GM19438 (cell line): Measurements from ENCODE around the gene TSHZ2.

Experiments
- ATAC-seq: cut with Tn5 transposase; IDR thresholded peaks from one replicate; pipeline ENCODE4 v1.9.1; 2021; ENCODE audit warnings: low read depth; ENCODE audit not compliant: unreplicated experiment

TSHZ2 gene

DNA sequence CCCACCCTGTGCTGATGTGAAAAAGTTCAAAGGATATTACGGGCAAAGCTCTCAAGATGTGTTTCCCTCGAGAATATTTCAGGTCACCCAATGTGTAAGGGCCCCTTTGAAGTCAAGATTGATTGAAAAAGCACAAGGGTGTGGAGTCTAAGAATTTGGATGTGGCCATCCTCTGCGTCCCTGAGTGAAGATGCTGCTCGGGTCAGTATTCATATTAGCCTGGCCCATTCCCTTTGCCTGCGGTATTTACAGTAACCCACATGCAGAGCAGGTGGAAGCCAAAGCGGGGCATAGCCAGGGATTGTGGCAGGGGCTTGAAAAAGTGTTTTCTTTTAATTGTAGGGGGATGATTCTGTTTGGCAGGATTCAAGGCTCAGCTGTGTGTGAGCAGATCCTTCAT is 211.0 kb downstream of the TSHZ2 start:
- no peak for ATAC-seq

DNA sequence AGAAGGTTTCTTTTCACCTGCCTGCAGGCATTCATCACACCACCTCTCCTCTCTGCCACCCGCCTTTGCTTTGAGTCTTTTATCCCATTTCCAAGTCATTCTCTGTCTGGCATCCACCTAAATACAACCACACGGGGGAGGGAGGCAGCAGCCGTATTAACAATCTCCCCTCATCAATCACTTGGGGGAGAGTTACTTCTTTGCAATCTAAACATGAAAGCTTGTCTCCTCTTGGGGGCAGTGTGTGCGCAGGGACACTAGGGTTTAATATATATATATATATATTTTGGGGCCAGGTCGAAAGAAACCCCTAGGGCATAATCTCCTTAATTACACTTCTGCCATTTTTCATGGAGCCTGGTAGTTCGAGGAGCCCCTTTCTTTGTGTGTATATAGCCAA is 214.5 kb downstream of the TSHZ2 start:
- ATAC-seq, result no peak

DNA sequence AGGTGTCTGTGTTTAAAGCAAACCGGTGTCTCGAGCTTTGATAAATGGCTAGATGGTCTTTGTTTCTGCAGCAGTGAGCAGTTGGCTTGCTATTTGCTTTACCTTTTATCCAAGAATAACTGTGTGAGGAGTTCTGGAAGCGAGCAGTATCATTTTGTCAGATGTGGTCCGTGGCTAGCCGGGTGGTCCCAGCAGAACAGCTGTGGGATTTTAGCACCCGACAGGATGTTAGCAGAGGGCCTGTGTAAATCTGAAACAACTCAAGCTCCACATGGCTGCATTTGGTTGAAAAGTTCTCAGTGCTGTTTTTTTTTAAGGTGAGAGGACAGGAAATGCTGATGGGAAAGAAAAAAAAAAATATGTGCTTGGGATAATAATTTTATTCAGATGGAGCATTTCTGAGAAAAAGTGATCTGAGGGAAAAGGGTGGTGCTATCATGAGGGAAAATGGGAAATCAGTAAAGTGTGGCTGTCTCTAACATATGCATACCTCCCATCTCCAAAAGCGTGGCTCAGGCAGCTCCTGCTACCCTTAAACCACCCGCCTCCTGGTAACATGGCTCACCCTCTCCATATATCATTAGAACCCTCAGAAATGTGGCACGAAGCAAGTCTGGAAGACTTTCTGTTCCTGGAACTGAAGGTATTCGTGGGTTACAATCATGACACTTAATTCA is 215.4 kb downstream of the TSHZ2 start:
- peak; percentile 81 for ATAC-seq

DNA sequence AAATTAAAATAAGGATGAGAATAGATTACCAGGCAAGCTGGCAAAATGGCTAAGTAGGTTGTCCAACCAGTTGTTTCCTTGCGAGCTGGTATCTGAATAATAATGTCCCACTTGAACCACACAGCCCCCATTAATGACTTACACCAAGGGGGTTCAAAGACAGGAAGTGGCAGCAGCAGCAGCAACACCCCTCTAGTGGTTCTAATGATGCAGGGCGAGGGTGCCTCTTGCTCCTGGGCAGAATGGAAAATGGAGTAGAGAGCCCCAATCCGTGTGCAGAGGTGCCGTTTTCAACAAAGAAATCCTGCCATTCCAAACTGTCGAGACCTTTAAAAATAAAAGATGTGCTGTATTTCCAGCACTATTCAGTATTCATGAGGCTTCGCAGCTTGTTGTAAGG is 218.1 kb downstream of the TSHZ2 start:
- ATAC-seq, result no peak

DNA sequence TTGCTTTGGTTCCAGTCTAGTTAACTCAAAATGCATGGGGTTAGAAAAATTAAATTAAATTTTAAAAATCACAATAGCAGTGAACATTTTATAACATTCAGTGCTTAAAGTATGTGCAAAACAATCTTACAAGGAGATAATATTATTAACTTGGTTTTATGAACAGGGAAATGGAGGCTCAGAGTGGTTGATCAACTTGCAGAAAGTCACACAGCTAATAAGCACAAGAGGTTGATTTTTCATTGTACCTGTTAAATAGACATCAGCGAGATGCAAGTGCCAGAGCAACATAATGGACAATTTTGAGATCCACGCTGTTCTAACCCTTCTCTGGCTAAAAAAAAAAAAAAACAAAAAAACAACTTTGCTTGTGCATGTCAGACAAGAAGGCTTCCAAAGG is 219.8 kb downstream of the TSHZ2 start:
- no peak for ATAC-seq

DNA sequence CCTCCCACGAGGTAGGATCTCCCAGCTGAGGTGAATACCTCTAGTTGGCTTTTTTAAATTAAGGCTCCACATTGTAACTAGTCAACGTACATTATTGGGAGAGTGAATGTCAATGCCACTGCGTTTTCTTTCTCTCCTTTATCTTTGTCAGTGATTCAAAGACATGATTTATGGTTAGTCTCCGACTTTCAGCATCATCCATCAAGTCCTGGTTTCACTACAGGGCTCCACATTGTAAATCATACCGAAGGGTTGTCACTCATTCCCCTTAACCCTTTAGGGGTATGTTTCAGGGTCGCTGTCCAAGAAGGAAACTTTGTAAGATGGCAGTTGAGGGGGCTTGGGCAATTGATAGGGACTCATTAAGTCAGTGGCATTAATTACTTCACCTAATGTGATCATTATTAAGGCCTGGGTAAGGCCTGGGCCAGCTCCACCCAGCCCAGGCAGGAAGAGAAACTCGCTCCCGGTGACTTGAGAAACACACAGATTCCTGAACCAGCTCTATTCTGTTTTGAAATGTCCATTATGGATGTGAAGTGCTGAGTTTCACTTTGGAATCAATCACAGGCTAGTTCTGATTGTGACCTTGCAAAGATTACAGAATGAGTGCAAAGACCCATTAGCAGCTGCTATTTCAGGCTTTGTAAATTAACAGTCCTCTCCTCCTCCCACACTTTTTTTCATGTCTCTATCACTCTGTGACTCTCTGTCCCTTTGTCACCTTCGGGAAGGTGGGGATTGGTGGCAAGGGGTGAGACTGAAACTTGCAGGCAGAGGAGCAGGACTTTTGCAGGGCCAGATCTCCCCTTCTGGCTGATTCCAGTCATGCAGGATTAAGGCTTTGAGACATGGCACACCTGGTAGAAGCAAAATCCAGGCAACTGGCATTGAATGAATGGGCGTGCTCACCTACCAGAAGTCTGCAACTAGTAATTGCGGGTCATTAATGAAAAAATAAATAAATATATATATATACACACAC is 222.4 kb downstream of the TSHZ2 start:
- no peak for ATAC-seq

DNA sequence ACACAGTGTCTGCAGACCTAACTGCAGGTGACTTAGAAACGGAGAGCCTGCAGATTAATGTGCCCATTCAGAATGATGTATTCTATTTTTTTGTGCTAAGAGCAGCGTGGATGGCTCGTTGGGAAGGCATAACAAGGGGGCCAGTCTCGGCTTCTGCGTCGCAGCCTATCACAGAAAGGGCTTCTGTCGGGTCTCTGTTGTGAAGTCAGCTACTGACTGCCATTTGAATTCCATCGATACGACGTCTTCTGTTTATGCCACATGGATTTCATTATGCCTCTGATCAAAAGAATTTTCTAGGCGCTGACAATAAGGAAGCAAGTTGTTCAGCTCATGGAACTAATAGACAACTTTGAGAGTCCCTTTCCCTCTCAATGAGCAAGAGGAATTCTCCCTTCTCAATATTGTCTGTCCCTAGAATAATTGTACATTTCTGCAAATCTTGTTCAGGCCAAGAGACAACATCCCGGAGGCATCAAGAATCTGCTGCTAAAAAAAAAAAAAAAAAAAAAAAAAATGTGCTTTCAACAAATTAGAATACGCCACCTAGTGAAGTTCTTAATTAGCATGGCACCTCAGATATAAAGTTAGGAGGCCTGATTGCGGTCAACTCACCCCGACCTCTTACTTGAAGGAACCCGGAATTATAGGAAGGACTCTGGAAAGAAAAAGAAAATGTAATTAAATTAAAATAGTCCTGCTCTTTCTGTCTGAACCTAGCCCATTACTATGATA is 223.9 kb downstream of the TSHZ2 start:
- no peak for ATAC-seq

DNA sequence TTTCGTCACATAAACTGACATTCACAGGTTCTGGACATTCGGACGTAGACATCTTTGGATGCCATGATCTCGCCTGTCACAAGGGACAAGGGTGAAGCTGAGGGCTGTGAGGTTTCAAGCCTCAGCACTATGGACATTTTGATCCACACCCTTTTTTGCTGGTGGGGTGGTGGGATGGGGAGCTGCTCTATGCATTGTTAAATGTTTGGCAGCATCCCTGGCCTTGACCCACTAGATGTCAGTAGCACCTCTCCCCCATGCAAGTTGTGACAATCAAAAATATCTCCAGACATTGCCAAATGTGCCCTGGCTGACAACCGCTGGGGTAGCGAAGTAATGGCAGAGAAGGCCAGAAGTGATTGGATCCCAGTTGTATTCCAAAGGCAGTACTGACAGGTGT is 229.4 kb downstream of the TSHZ2 start:
- ATAC-seq, result no peak

DNA sequence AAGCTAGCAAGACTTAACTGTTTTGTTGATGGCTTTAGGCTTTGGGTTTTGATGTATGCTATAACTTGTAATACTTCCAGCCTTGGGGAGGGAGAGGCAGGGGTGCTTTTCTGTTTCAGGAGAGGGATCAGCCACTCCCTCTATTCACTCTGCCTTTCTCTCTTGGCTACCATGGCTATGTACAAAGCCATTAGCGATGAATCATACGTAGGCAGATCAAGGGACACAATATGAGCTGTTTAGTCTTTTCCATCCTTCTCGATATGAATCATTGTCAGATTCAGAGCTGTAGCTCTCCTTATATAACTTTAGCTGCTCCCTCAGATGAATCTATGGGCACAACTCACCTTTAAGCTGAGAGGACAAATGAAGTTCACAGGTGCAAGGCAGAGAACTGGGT is 230.6 kb downstream of the TSHZ2 start:
- ATAC-seq, result no peak

DNA sequence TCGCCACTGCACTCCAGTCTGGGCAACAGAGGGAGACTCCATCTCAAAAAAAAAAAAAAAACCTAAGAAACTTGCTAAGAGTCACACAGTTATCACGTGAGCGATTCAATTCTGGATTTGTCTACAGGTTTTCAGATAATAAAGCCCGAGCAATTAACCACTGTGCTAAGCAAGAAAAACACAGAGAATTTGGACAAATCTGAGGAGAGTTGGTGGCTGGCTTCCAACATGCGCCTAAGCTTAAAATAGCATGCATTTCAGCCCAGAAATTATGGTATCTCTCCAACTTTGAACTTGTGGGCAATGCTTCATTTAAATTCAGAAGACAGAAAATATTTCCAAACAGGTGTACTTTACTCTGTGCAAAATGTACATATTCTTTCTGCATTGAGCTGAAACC is 232.9 kb downstream of the TSHZ2 start:
- ATAC-seq, result no peak

DNA sequence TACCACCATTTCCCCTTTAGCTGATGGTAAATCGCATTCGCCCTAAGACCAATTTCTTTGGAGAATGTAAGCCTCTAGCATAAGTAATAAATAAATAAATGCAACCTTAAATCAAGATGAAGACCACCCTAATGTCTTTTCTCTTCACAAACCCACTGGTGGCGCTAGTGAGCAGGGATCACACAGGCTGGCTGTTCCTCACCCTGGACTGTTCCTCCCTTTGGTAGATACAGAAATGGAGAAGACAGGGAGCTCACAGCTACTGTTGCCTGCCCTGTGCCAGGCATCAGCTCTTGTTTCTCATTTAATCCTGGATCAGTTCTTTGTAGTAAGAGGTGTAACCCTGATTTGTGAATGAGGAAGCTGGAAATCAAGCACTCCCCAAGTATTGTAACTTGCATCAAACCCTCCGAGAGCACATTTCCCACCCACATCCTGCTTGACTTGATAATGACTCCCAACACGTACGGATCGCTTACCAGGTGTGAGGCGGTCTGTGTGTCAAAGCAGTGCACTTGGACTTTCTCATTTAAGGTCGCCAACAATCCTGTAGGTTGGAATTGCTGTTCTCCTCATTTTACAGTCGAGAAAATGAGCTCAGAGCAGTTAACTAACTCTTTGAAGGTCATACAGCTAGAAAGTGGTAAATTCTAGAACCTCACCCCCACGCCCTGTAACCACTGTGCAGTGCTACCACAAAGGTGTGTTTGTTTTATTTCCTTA is 236.1 kb downstream of the TSHZ2 start:
- no peak for ATAC-seq

DNA sequence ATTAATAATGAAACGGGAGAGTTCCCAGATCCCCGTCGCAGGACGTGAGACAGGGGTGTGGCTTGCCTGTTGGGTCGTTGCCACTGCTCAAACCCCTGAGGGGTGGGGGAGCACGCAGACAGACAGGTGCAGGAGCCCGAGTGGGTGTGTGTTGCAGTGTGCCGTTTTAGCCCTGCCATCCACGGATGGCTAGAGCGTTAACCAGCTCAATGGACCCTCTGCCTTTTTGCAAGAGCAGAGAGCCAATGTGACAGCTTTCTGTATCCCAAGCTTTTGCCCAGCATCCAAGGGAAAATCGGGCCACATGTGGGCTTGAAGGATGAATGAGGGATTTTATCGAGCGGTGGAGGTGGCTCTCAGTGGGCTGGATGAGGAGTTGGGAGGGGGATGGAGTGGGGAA is 237.9 kb downstream of the TSHZ2 start:
- no peak for ATAC-seq

DNA sequence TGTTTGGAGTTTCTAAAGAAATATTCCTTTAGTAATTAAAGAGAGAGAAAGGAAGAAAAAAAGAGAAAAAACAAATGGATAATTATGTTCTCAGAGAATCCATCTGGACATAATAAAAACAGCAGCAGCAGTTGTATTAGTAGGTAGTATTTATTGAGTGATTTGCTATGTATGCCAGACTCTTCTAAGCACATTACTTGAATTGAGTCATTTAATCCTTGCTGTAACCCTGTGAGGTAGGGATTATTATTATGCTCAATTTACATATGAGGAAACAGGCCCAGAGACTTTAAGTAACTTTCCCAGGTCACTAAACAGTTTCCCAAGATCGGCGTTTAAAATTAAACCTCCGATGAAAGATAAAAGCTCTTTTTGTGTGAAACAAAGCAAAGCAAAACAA is 238.8 kb downstream of the TSHZ2 start:
- ATAC-seq, result no peak

DNA sequence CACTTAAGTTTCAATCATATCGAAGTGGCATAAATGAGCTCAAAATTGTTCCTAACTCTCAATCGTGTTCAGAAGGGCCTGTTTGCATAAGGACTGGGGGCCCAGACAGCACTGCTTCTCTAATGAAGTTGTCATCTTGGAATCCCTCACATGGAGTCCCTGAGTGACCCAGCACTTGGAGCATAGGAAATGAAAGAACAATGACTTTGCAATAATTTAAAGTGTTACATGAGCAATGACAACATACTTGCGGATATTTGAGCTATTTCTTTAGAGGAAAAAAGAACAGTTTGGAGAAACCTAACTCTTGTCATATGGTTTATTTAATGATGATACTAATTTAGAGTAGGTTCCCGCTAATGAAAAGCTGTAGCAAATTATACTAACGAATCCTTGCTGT is 239.9 kb downstream of the TSHZ2 start:
- ATAC-seq, result no peak

DNA sequence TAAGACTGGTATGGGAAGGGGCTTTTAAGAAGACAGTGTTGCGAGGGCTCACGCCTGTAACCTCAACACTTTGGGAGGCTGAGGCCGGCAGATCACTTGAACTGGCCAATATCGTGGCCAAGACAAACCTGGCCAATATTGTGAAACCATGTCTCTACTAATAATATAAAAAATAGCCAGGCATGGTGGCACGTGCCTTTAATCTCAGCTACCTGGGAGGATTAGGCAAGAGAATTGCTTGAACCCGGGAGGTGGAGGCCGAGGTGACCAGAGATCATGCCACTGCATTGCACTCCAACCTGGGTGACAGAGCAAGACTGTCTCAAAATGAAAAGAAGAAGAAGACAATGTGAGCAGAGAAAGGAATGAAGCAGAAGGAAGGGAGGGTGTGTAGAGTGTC is 242.2 kb downstream of the TSHZ2 start:
- ATAC-seq, result no peak

DNA sequence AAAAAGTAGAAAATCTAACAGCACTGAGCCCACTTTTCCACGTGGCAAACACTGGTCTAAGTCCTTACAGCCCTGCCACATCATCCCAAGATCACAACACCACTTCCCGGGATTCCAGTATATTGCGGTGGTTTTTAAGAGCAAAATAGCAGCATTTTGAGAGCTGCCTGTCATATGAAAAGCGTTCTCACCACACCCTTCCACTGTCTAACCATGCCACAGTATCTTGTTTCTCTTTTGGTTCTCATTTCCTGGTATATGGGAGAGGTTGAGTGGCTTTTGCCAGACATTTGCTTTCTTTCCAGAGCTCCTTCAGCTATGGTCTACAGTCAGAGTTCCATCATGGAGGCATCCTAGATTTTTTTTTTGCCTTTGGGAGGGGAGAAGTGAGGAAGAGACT is 243.0 kb downstream of the TSHZ2 start:
- no peak for ATAC-seq

DNA sequence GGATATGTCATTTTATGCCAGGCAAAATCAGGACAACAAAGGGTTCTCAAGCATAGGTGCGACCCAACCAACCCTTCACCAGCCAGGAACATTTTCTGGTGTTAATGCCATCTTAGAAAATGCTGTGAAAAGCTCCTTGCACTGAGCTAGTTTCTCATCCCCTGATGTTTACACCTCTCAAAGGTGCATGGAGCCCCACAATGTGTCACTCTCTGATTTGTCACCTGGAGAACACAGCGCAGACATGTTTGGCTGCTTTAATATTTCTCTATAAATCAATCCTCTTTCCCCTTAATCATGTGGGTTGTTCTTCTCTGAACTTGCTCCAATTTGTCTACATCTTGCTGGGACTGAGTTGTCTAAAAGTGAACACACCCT is 244.3 kb downstream of the TSHZ2 start:
- ATAC-seq, result no peak

DNA sequence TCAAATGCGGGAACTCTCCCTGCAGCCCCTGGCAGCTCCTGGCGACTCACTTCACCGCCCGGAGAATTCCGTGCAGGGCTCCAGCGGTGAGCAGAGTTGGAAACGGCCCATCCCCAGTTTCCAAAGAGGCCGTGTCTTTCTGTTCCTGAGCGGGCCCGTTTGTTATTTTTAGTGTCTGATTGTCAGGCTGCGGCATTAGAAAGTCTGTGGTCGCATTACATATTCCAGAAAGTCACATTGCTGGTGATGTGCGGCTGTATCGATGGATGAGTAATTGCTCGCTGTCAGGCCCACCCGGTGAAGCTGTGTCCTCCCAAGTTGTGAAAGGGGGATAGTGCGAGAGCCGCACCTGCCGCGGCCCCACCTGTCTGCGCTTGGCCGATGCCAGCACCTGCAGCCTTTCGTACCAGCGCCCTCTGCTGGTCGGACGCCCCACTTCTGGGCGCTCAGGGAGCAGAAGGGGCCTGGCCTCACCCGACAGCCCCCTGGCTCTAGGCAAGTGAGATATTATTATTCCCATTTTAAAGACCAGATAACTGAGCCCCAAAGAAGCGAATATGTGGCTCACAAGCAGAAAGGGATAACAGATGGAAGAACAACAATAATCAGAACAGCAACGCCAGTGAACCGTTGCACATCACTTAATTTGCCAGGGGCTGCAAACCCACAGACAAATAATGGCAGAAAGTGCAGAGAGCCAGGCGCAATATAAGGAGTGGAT is 244.9 kb downstream of the TSHZ2 start:
- ATAC-seq, result peak; percentile 72

DNA sequence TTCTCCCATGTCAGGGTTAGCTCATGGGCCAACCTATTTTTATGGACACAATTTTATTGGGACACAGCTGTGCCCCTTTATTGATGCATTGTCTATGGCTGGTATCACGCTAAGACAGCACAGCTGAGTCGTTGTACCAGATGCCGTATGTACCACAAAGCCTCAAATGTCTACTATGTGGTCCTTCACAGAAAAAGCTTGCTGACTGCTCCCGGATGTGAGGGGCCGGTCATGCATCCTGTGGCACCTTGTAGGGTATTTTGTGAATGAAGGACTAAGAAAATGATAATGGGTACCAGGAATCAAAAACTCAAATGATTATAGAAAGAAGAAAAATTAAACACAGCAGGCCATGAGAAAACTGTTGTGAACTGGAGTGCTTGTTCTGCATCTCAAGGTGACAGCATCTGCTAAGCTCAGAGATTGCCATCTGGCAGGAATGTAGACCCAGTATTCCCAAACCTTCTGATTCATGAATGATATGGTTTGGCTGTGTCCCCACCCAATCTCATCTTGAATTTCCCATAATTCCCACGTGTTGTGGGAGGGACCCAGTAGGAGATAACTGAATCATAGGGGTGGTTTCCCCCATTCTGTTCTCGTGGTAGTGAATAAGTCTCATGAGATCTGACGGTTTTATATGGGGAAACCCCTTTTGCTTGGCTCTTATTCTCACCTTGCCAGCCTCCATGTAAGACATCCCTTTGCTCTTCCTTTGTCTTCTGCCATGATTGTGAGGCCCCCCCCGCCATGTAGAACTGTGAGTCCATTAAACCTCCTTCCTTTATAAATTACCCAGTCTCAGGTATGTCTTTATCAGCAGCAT is 248.5 kb downstream of the TSHZ2 start:
- ATAC-seq, result no peak
